H9 (cell line): Measurements from ENCODE around the gene SIK2. TPM values are rescaled to one million over a fixed set of nuclear protein-coding genes. Genes with fewer than 3 reads are reported as not detected.

ENCODE experiments used
- DNase-seq: peaks from one replicate; pipeline ENCODE4 v3.0.0-alpha.2; 2017
- H2AFZ ChIP-seq: one replicate; pipeline ENCODE4 v1.6.1; 2013; ENCODE audit warnings: mild to moderate bottlenecking, low read length, control low read depth, moderate library complexity
- H2AK5ac ChIP-seq: 2 replicates; pipeline ENCODE4 v1.6.1; 2013; ENCODE audit warnings: low read length, control low read depth, mixed read lengths; ENCODE audit not compliant: insufficient read length
- H2BK120ac ChIP-seq: one replicate; pipeline ENCODE4 v1.6.1; 2013; ENCODE audit warnings: low read depth, mild to moderate bottlenecking, low read length, control low read depth, inconsistent platforms; ENCODE audit not compliant: poor library complexity, severe bottlenecking
- H2BK12ac ChIP-seq: 2 replicates; pipeline ENCODE4 v1.6.1; 2013; ENCODE audit warnings: low read length, control low read depth, mixed read lengths, low read depth; ENCODE audit not compliant: insufficient read length
- H2BK15ac ChIP-seq: 2 replicates; pipeline ENCODE4 v1.6.1; 2013; ENCODE audit warnings: low read depth, low read length, control low read depth
- H2BK20ac ChIP-seq: one replicate; pipeline ENCODE4 v1.6.1; 2013; ENCODE audit warnings: low read depth, mild to moderate bottlenecking, low read length, control low read depth, inconsistent platforms; ENCODE audit not compliant: poor library complexity, severe bottlenecking
- H2BK5ac ChIP-seq: 2 replicates; pipeline ENCODE4 v1.6.1; 2013; ENCODE audit warnings: low read length, control low read depth, mixed read lengths; ENCODE audit not compliant: insufficient read length
- H3K14ac ChIP-seq: 2 replicates; pipeline ENCODE4 v1.6.1; 2013; ENCODE audit warnings: low read length, control low read depth; ENCODE audit not compliant: insufficient read depth
- H3K18ac ChIP-seq: 2 replicates; pipeline ENCODE4 v1.6.1; 2013; ENCODE audit warnings: low read depth, mild to moderate bottlenecking, mixed read lengths, low read length, control low read depth; ENCODE audit not compliant: insufficient read length
- H3K23ac ChIP-seq: 2 replicates; pipeline ENCODE4 v1.6.1; 2013; ENCODE audit warnings: low read length, control low read depth, mixed read lengths, low read depth; ENCODE audit not compliant: insufficient read length
- H3K23me2 ChIP-seq: 2 replicates; pipeline ENCODE4 v1.6.1; 2013; ENCODE audit warnings: low read depth, mild to moderate bottlenecking, mixed read lengths, low read length, control low read depth; ENCODE audit not compliant: insufficient read length, poor library complexity, severe bottlenecking
- H3K27ac ChIP-seq: 2 replicates; pipeline ENCODE4 v1.5.1; 2013; ENCODE audit warnings: low read length, control low read depth, mixed read lengths, low read depth; ENCODE audit not compliant: insufficient read length
- H3K27me3 ChIP-seq: 2 replicates; pipeline ENCODE4 v1.6.1; 2013; ENCODE audit warnings: low read length, control low read depth, inconsistent platforms; ENCODE audit not compliant: insufficient read depth
- H3K4ac ChIP-seq: 2 replicates; pipeline ENCODE4 v1.6.1; 2013; ENCODE audit warnings: low read depth, mild to moderate bottlenecking, control low read depth, inconsistent platforms, low read length, moderate library complexity
- H3K4me1 ChIP-seq: 2 replicates; pipeline ENCODE4 v1.6.1; 2013; ENCODE audit warnings: low read length, control low read depth, inconsistent platforms; ENCODE audit not compliant: insufficient read depth
- H3K4me2 ChIP-seq: 2 replicates; pipeline ENCODE4 v1.6.1; 2013; ENCODE audit warnings: low read length, control low read depth, mixed read lengths; ENCODE audit not compliant: insufficient read length, insufficient read depth
- H3K56ac ChIP-seq: 2 replicates; pipeline ENCODE4 v1.6.1; 2013; ENCODE audit warnings: low read depth, mild to moderate bottlenecking, mixed read lengths, low read length, control low read depth; ENCODE audit not compliant: insufficient read length
- H3K79me1 ChIP-seq: 2 replicates; pipeline ENCODE4 v1.6.1; 2013; ENCODE audit warnings: low read depth, mild to moderate bottlenecking, moderate library complexity, low read length, control low read depth, inconsistent platforms; ENCODE audit not compliant: insufficient read depth, poor library complexity, severe bottlenecking
- H3K79me2 ChIP-seq: 2 replicates; pipeline ENCODE4 v1.6.1; 2013; ENCODE audit warnings: low read length, control low read depth, inconsistent platforms; ENCODE audit not compliant: insufficient read depth
- H3K9ac ChIP-seq: 2 replicates; pipeline ENCODE4 v1.6.1; 2013; ENCODE audit warnings: low read length, control low read depth, mixed read lengths; ENCODE audit not compliant: insufficient read length; ENCODE audit errors: extremely low read depth
- H3K9me3 ChIP-seq: one replicate; pipeline ENCODE4 v1.6.1; 2013; ENCODE audit warnings: low read depth, low read length, inconsistent platforms; ENCODE audit not compliant: control insufficient read depth
- H3T11ph ChIP-seq: one replicate; pipeline ENCODE4 v1.6.1; 2013; ENCODE audit warnings: mild to moderate bottlenecking, low read length, control low read depth, inconsistent platforms
- H4K20me1 ChIP-seq: one replicate; pipeline ENCODE4 v1.6.1; 2013; ENCODE audit not compliant: control insufficient read depth, insufficient read length, insufficient read depth
- H4K5ac ChIP-seq: 2 replicates; pipeline ENCODE4 v1.6.1; 2013; ENCODE audit warnings: low read depth, mild to moderate bottlenecking, mixed read lengths, low read length, control low read depth; ENCODE audit not compliant: insufficient read length
- H4K8ac ChIP-seq: replicated peaks from 2 replicates; pipeline ENCODE4 v1.6.1; 2013; ENCODE audit warnings: low read length, control low read depth, mixed read lengths, low read depth; ENCODE audit not compliant: insufficient read length
- H4K91ac ChIP-seq: 2 replicates; pipeline ENCODE4 v1.6.1; 2013; ENCODE audit warnings: low read depth, mild to moderate bottlenecking, moderate library complexity, mixed read lengths, low read length, control low read depth; ENCODE audit not compliant: insufficient read length
- H3K27ac Mint-ChIP-seq, 3 experiments: 2 replicates in 2 of 3; 3 replicates in 1 of 3; pipeline ENCODE4 v1.8.0; 2020 to 2021; ENCODE audit warnings: mixed read lengths in 3 of 3, mild to moderate bottlenecking in 1 of 3, moderate library complexity in 1 of 3
- H3K27me3 Mint-ChIP-seq: 2 replicates; pipeline ENCODE4 v1.8.0; 2021; ENCODE audit warnings: low read depth, mild to moderate bottlenecking, moderate library complexity, mixed read lengths
- H3K36me3 Mint-ChIP-seq, 3 experiments: 2 replicates in 2 of 3; 3 replicates in 1 of 3; pipeline ENCODE4 v1.8.0; 2020 to 2021; ENCODE audit warnings: low read depth in 3 of 3, mixed read lengths in 3 of 3; ENCODE audit not compliant: insufficient read depth in 1 of 3
- H3K4me1 Mint-ChIP-seq, 2 experiments: 2 replicates each; pipeline ENCODE4 v1.8.0; 2020; ENCODE audit warnings: mixed read lengths in 2 of 2
- H3K4me3 Mint-ChIP-seq, 2 experiments: 2 replicates in 1 of 2; 3 replicates in 1 of 2; pipeline ENCODE4 v1.8.0; 2020 to 2021; ENCODE audit warnings: mild to moderate bottlenecking in 2 of 2, mixed read lengths in 2 of 2, moderate library complexity in 1 of 2
- H3K9me3 Mint-ChIP-seq, 2 experiments: 2 replicates in 1 of 2; 3 replicates in 1 of 2; pipeline ENCODE4 v1.8.0; 2020; ENCODE audit warnings: mild to moderate bottlenecking in 2 of 2, mixed read lengths in 2 of 2, moderate library complexity in 1 of 2
- CTCF ChIP-seq: fragments of 200-600 bp; sonication (generic); conservative IDR thresholded peaks from 3 replicates; pipeline ENCODE4 v1.8.0; 2021; ENCODE audit warnings: antibody characterized with exemption, mild to moderate bottlenecking
- WGBS: extraction: QIAGEN DNeasy Blood & Tissue Kit; methylation state at CpG from one replicate; pipeline ENCODE4 v1.1.7; 2013; ENCODE audit warnings: missing lambda C conversion rate, low lambda C conversion rate, mixed read lengths; ENCODE audit not compliant: insufficient read length; ENCODE audit errors: extremely low coverage; 5-methylcytosine and 5-hydroxymethylcytosine counted together
- total RNA-seq: library from RNA; stranded (reverse); gene quantifications from 2 replicates; pipeline ENCODE4 v1.2.1, GENCODE V29; 2021

The SIK2 gene
- total RNA-seq, 1 experiment from 2014 or later: 7.5 TPM

- Histone ChIP-seq H4K5ac (no peak overlapping the region), H3K4me1 (peaks cover 3% of the 10 kb centered on the region; the same call in 1 of the 2 replicates), H4K20me1 (no peaks in the 10 kb centered on the region), H2AK5ac (no peak overlapping the region), H2BK12ac (no peak overlapping the region), H3K23me2 (peaks cover 11% of the 10 kb centered on the region), H2BK15ac (no peak overlapping the region), H4K8ac (no peak overlapping the region), H2AFZ (no peak overlapping the region), H3K14ac (no peak overlapping the region), H3K27ac (no peak overlapping the region), H3K27me3 (peaks cover 7% of the 10 kb centered on the region; the same call in 1 of the 2 replicates), H3K9me3 (no peaks in the 10 kb centered on the region), H3K79me1 (no peaks in the 10 kb centered on the region), H3K4me2 (peak overlapping the region; percentile 81), H3K9ac (no peak overlapping the region), H4K91ac (no peak overlapping the region), H3K79me2 (no peaks in the 10 kb centered on the region), H3K23ac (no peak overlapping the region), H3K56ac (no peak overlapping the region), H2BK5ac (no peak overlapping the region), H3K18ac (no peak overlapping the region), H3T11ph (no peak overlapping the region), H3K4ac (no peak overlapping the region), H2BK20ac (no peak overlapping the region), H2BK120ac (no peak overlapping the region)
- Mint-ChIP-seq H3K36me3 (no peaks in the 10 kb centered on the region; a peak in 1 of 7 replicates), H3K4me1 (peaks cover 20 to 24% of the 10 kb centered on the region in 2 experiments), H3K9me3 (no peaks in the 10 kb centered on the region; a peak in 1 of 5 replicates), H3K4me3 (peak overlapping the region; percentile 69 to 91), H3K27ac (0 out of 7 replicates have a peak overlapping the region, but pooled peaks of 1 of the 3 experiments have one; percentile 43), H3K27me3 (peaks cover 29% of the 10 kb centered on the region)
- DNase-seq: no peak
- no CpG with 5 or more reads among the region's 7 CpGs for whole genome bisulfite sequencing
- TF ChIP-seq CTCF: no peak
These were observed 1.4 kb downstream of the SIK2 start for GRCh38 chr11:111603611-111604130.
